Brain microvascular endothelial cell (primary cell): ENCODE measurements around the gene TMEM266.

ENCODE experiments used
- DNase-seq: peaks from one replicate; pipeline ENCODE4 v3.0.0-alpha.2; 2020
- H3K27ac ChIP-seq: fragments of 250-450 bp; sonication (Bioruptor Pico); 2 replicates; pipeline ENCODE4 v1.5.1; 2020; ENCODE audit warnings: mild to moderate bottlenecking, moderate library complexity
- H3K27me3 ChIP-seq: fragments of 250-450 bp; sonication (Bioruptor Pico); replicated peaks from 2 replicates; pipeline ENCODE4 v1.5.1; 2020; ENCODE audit warnings: mild to moderate bottlenecking
- H3K36me3 ChIP-seq: fragments of 250-450 bp; sonication (Bioruptor Pico); replicated peaks from 2 replicates; pipeline ENCODE4 v1.5.1; 2020; ENCODE audit warnings: mild to moderate bottlenecking
- H3K4me3 ChIP-seq: 2 replicates; pipeline ENCODE4 v1.5.1; 2011; ENCODE audit warnings: low read depth, mild to moderate bottlenecking, control low read depth, low read length, moderate library complexity
- in situ Hi-C: cut with HindIII; loops from 2 replicates; pipeline ENCODE4 v1.10.0; 2017; ENCODE audit warnings: low sequenced_read_pairs, low pct_ligation_motif_present
- TF ChIP-seq, protein P1 (sequence below): IDR thresholded peaks from 2 replicates; pipeline ENCODE4 v1.5.1; 2011; ENCODE audit warnings: low read depth, mild to moderate bottlenecking, moderate library complexity, low read length, control low read depth, inconsistent platforms; ENCODE audit errors: missing control alignments

Gene TMEM266

DNA sequence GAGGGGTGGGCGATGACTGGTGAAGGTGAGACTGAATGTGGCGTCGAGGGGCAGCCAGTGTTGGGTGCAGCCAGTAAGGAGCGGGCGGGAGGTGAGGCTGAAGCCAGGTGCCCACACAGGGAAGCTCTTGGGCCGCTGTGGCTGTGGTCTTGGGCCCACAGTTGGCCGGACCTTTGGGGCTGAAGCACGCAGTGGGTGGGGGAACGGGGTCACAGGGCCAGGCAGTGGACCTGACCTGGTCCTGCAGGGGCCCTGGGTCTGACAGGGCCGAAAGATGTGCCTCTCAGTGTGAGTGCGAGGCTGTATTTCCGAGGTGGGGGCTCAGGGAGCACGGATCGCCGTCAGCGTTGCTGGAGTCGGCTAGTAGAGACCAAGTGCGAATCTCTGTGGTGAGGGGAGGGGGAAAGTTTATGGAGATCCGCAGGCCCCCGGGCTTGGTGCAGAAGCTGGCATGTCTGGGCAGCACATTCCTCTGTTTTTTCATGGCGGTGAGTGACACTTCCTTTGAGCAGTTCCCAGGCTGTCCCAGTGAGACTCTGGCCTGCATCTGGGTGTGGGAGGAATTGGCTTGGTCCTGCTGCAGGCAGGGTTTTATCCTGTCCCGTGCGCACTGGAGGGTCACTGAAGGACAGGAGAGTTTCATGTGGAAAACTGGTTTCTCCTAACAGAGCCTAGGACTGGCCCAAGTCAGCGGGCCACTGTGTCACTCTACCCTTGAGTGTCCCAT lies 100.8 kb downstream of the TMEM266 start:
- H3K4me3 ChIP-seq, result no peak overlapping the region
- H3K27me3 ChIP-seq, result no peaks in the 10 kb centered on the region
- H3K27ac ChIP-seq, result no peak overlapping the region
- TF ChIP-seq, protein P1, sequence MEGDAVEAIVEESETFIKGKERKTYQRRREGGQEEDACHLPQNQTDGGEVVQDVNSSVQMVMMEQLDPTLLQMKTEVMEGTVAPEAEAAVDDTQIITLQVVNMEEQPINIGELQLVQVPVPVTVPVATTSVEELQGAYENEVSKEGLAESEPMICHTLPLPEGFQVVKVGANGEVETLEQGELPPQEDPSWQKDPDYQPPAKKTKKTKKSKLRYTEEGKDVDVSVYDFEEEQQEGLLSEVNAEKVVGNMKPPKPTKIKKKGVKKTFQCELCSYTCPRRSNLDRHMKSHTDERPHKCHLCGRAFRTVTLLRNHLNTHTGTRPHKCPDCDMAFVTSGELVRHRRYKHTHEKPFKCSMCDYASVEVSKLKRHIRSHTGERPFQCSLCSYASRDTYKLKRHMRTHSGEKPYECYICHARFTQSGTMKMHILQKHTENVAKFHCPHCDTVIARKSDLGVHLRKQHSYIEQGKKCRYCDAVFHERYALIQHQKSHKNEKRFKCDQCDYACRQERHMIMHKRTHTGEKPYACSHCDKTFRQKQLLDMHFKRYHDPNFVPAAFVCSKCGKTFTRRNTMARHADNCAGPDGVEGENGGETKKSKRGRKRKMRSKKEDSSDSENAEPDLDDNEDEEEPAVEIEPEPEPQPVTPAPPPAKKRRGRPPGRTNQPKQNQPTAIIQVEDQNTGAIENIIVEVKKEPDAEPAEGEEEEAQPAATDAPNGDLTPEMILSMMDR, result no peak
- no peaks in the 10 kb centered on the region for H3K36me3 ChIP-seq
- DNase-seq, result no peak
- in situ Hi-C loops, result no loop called here

DNA sequence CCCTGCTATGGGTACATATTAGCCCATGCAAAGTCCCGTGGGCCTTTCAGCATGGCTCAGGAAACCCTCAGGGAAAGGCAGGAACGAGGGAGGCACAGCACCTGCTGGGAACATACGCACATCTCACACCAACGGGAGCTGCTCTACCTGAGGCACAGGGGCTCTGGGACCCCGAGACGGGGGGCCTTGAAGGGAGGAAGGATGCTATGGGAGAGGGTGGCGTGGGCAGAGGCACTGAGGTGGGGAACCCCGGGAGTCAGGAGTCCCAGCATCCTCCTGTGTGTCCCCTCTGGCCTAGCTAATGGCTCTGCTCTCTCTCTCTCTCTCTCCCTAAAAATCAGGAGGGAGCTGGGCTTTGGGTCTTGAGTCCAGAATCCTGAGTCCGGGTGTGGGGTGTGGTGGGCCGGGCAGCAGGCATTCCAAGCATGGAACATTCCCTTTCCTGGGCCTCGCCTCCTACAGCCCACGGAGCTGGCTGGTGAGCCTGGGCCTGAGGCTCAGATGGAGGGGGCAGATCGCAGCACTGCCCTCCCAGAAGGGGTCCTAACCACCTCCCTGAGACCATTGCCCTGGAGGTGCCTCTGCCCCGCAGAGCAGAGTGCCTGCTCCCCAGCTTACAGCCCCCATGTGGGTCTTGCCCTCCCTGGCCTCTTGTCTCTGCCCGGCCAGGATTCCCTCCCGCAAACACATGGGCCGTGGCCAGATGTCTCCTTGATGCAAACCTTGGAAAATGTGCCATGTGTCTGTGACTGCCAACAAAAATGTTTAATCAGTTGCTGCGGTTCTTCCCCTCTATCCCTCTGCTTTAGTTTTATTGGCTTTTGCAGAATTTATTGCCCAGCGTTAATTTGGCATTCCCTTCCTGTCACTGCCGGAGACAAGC lies 101.6 kb downstream of the TMEM266 start:
- no peak for DNase-seq

DNA sequence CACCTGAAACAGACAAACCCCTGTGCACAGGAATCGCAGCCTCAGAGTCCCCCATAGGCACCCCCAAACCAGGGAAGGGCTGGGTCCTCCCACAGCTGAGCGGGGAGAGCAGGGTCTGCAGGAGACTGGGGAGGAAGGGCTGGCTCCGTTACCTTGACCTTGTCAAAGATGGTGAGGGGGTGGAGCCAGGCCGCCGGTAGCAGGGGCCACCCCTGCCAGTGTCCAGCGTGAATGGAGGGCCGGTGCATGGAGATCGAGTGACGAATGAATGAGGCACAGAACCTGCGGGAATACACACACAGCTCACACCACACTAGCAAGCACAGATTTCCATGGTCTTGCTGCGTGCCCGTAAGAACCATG lies 102.2 kb downstream of the TMEM266 start:
- Histone ChIP-seq H3K27ac (no peak overlapping the region), H3K27me3 (no peaks in the 10 kb centered on the region), H3K4me3 (no peak overlapping the region), H3K36me3 (no peaks in the 10 kb centered on the region)
- in situ Hi-C loops, result no loop called here
- no peak for DNase-seq
- TF ChIP-seq, protein P1, result no peak

More for the DNA sequence above, 101.6 kb downstream of the TMEM266 start:
- TF ChIP-seq, protein P1, result no peak
- H3K27ac ChIP-seq, result no peak overlapping the region
- in situ Hi-C loops, result no loop called here
- H3K36me3 ChIP-seq, result no peaks in the 10 kb centered on the region
- no peaks in the 10 kb centered on the region for H3K27me3 ChIP-seq
- H3K4me3 ChIP-seq, result no peak overlapping the region

DNA sequence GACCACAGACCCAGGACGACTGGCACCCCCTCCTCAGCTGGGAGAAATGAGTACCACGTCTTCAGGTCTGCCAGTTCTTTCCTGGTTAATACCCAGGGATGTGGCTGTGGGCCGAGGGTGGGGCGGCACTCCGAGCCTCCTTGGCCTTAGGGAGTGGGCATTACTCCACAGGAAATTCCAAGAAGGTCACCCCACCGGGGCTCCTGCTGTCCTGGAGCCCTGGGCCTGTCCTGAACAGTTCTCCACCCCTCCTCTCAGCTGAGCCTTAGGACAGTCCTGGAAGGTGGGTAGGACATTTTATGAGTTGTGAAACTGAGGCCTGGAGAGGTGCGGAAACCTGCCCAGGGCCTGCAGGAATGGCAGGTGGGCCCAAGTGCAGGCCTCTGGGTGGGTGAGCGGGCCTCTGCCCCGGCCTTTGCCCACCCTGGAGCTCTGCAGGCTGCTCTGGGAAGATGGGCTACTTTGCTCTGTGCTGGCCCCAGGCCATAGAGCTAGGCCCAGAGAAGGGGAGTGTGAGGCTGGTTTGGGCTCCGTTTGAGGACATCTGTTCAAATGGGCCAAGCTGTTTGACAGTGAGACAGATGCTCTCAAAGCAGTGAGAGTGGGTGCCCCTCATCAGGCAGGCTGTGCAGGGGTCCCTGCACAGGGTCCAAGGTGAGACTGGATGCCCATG lies 103.1 kb downstream of the TMEM266 start:
- Histone ChIP-seq H3K27me3 (no peaks in the 10 kb centered on the region), H3K4me3 (no peak overlapping the region), H3K36me3 (no peaks in the 10 kb centered on the region), H3K27ac (no peak overlapping the region)
- no peak for DNase-seq
- in situ Hi-C loops, result no loop called here
- TF ChIP-seq, protein P1, result no peak

DNA sequence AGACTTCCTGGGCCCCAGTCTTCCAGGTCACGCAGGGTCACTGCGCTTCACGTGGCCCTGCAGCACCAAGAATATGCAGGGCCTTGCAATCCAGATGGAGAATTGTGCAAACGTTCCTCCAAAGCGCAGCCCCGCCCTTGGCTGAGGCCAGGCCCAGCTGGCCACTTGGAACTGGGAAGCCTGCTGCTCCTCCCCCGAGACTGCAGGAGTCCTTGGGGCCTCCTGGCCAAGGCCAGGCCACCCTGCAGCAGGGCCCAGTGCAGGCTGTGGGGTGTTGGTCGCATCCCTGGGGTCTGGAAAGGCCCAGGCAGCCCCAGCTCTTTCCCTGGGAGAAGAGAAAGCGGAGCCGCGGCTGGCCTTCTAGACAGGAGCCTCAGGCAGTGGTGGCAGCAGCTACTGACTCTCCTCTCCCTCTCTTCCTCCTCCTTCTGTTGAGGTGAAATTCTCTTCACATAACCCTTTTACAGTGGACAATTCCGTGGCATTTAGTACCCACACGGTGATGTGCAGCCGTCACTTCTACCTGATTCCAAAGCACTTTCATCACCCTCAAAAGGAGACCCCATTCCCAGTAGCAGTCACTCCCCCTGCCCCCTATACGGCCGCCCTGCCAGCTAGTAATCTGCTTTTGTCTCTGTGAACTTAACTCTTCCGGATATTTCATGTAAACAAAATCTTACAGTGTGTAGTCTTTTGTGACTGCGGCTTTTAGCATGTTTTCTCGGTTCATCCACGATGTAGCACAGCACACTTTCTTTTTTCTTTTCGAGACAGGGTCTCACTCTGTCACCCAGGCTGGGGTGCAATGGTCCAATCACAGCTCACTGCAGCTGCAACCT lies 103.9 kb downstream of the TMEM266 start:
- TF ChIP-seq, protein P1, result no peak
- Histone ChIP-seq H3K27ac (no peak overlapping the region), H3K36me3 (no peaks in the 10 kb centered on the region), H3K27me3 (no peaks in the 10 kb centered on the region), H3K4me3 (no peak overlapping the region)
- DNase-seq, result no peak
- in situ Hi-C loops, result no loop called here
